ENCODE results near the gene SLC16A12.

Gene SLC16A12

GRCh38 chr10:89388806-89389205 lies 146.6 kb downstream of the SLC16A12 start:
- no peak for DNase-seq

- DNase-seq, result no peak
Observed at GRCh38 chr10:89384474-89385340, 150.7 kb downstream of the SLC16A12 start.

GRCh38 chr10:89382757-89383156 lies 152.6 kb downstream of the SLC16A12 start:
- DNase-seq, result no peak
